ENCODE results near the gene EXOC3L2.
"Not testable (repeated sequence)": the region's sequence is repeated elsewhere in the genome, so short reads cannot be mapped to it uniquely, and the experiment has no call there.

EXOC3L2 gene

DNA sequence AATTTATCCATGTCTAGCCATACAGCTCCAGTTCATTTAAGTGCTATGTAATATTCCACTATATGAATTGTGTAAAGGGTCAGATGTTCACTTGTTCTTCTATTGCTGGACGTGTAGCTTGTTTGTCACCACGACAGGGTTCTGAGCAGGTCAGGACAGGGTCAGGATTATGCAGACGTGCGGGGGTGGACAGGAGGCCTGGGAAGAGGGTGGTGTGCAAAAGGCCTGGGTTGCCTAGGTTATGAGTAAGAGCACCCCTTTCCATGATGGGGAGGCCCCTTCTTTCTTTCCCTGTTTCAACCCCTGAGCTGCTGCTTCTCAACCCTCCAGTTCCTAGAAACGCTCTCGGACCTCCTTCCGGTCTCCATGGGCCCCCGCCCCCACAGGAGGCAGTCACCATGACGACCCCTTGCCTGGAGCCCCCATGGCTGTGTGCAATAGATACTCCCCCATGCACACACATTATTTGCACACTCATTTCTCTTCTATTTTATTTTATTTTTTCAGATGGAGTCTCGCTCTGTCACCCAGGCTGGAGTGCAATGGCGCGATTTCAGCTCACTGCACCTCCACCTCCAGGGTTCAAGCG lies 2.0 kb downstream of the EXOC3L2 start:
- H3K27me3 ChIP-seq (replicated peaks; ENCODE audit: control insufficient read depth, insufficient read depth, low read length) = no peaks in the 10 kb centered on the region
- TF ChIP-seq CTCF (IDR thresholded peaks at IDR 0.05; ENCODE audit: insufficient read depth, low read length, poor library complexity, severe bottlenecking) = no peak
- no peaks in the 10 kb centered on the region for H3K36me3 ChIP-seq (ENCODE audit: control insufficient read depth, insufficient read depth, low read length)
- no peak for DNase-seq (ENCODE audit: extremely low read depth, insufficient read length)
- H3K4me3 ChIP-seq (replicated peaks; ENCODE audit: low read depth, low read length) = no peak overlapping the region

GRCh38 chr19:45238556-45238955 lies 6.7 kb downstream of the EXOC3L2 start:
- no peak overlapping the region for H3K4me3 ChIP-seq (replicated peaks; ENCODE audit: low read depth, low read length)
- no peak for DNase-seq (ENCODE audit: extremely low read depth, insufficient read length)
- no peaks in the 10 kb centered on the region for H3K27me3 ChIP-seq (replicated peaks; ENCODE audit: control insufficient read depth, insufficient read depth, low read length)
- no peaks in the 10 kb centered on the region for H3K36me3 ChIP-seq (ENCODE audit: control insufficient read depth, insufficient read depth, low read length)
- no peak for TF ChIP-seq CTCF (IDR thresholded peaks at IDR 0.05; ENCODE audit: insufficient read depth, low read length, poor library complexity, severe bottlenecking)

- no peaks in the 10 kb centered on the region for H3K36me3 ChIP-seq (ENCODE audit: control insufficient read depth, insufficient read depth, low read length)
- H3K27me3 ChIP-seq (replicated peaks; ENCODE audit: control insufficient read depth, insufficient read depth, low read length) = no peaks in the 10 kb centered on the region
- no peak overlapping the region for H3K4me3 ChIP-seq (replicated peaks; ENCODE audit: low read depth, low read length)
- TF ChIP-seq CTCF (IDR thresholded peaks at IDR 0.05; ENCODE audit: insufficient read depth, low read length, poor library complexity, severe bottlenecking) = no peak
- DNase-seq (ENCODE audit: extremely low read depth, insufficient read length) = no peak
Measured at GRCh38 chr19:45235485-45235884, 9.7 kb downstream of the EXOC3L2 start.

- H3K4me3 ChIP-seq (replicated peaks; ENCODE audit: low read depth, low read length) = no peak overlapping the region
- TF ChIP-seq CTCF (IDR thresholded peaks at IDR 0.05; ENCODE audit: insufficient read depth, low read length, poor library complexity, severe bottlenecking) = no peak
- no peak for DNase-seq (ENCODE audit: extremely low read depth, insufficient read length)
- H3K36me3 ChIP-seq (ENCODE audit: control insufficient read depth, insufficient read depth, low read length) = no peaks in the 10 kb centered on the region
- H3K27me3 ChIP-seq (replicated peaks; ENCODE audit: control insufficient read depth, insufficient read depth, low read length) = no peaks in the 10 kb centered on the region
Measured at GRCh38 chr19:45234089-45234869, 10.9 kb downstream of the EXOC3L2 start.

DNA sequence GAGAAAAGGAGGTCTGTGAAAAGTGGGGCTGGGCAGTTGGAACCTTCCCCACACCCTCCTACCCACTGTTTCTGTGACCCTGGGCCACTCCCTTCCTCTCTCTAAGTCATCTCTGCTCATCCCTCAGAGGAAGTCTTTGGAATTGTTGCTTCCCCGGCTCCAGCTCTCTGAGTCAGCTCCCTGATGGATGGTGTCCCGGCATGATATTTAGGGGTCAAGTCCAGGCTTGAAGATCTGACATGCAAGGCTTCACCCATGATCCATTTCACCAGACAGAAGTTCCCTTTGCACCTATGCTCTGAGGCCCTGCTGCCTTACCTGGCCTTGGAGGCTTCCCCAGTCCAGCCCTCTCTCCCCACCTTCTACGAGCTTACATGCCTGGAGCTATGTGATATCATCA lies 13.3 kb downstream of the EXOC3L2 start:
- Histone ChIP-seq H3K27me3 (replicated peaks; ENCODE audit: control insufficient read depth, insufficient read depth, low read length) (no peaks in the 10 kb centered on the region), H3K4me3 (replicated peaks; ENCODE audit: low read depth, low read length) (no peak overlapping the region), H3K36me3 (ENCODE audit: control insufficient read depth, insufficient read depth, low read length) (no peaks in the 10 kb centered on the region)
- TF ChIP-seq CTCF (IDR thresholded peaks at IDR 0.05; ENCODE audit: insufficient read depth, low read length, poor library complexity, severe bottlenecking) = no peak
- no peak for DNase-seq (ENCODE audit: extremely low read depth, insufficient read length)

GRCh38 chr19:45229056-45229455 lies 16.2 kb downstream of the EXOC3L2 start:
- not testable (repeated sequence) for H3K27me3 ChIP-seq (replicated peaks; ENCODE audit: control insufficient read depth, insufficient read depth, low read length); H3K36me3 ChIP-seq (ENCODE audit: control insufficient read depth, insufficient read depth, low read length); H3K4me3 ChIP-seq (replicated peaks; ENCODE audit: low read depth, low read length); DNase-seq (ENCODE audit: extremely low read depth, insufficient read length)

Measured in GM06990 (cell line).